ENCODE data around the gene MGME1. TPM values are rescaled to one million over a fixed set of nuclear protein-coding genes. Genes with fewer than 3 reads are reported as not detected.

The MGME1 gene
- total and polyA plus RNA-seq, 2 of the 13 experiments (the other 11 are each of a cell fraction or from before 2014, with no cell fraction given) = 36.7 to 66.6 TPM

DNA sequence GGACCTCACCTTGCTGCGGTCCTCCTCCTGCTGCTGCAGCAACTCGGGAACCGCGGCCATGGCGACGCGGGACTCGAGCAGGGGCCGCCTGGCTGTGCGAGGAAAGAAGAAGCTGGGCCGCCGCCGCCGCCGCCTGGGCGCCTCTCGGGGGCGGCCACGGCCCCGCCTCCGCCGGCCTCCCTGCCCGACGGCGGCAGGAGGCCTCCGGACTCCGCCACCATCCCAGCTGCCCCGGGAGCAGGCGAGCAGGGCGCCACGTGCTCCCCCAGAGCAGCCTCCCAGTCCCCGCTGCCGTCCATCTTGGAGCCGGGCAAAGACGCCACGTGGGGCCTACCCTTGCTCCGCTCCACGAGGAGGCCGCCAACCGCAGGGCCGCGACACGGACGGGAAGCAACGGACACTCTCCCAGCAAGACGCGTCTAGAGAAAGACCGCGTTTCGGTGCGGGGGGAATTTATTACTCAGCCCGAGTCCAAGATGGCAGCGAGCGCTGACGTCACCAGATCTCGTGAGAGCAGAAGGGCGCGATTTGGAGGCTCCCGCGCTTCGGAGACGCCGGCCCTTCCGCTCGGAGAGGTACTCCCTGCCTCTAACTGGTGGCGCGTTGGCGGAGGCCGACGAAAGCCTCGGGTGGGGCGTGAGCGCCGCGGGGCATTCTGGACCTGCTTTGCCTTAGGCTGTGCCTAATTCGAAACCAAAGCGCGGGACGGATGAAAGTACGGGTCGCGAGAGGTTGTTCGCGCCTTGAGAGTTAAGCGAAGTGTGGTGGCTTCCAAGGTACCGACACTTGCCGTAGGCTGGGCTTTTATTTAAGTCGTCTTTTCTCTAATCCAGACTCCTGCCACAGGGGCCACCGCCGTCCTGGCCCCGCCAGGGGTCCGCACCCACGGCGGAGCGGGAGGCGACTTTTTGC, at the start of gene MGME1, which contains the start of gene SNX5 (continued):
- TF ChIP-seq IRF1 (CRISPR knock-in tag; IDR thresholded peaks at IDR 0.05; ENCODE audit: low read depth) (no peak), ZNF704 (CRISPR knock-in tag; IDR thresholded peaks at IDR 0.05; ENCODE audit: borderline replicate concordance) (peak; percentile 94), ZNF225 (CRISPR knock-in tag; IDR thresholded peaks at IDR 0.05) (peak; percentile 98), MTF2 (CRISPR knock-in tag; IDR thresholded peaks at IDR 0.05; ENCODE audit: borderline replicate concordance) (peak; percentile 95; the same call in 1 of the 2 replicates), ZFAT (CRISPR knock-in tag; conservative IDR thresholded peaks at IDR 0.05) (no peak; the same call in 1 of the 2 replicates), ELF3 (CRISPR knock-in tag; IDR thresholded peaks at IDR 0.05) (peak; percentile 90), ZBED4 (CRISPR knock-in tag; IDR thresholded peaks at IDR 0.05; ENCODE audit: borderline replicate concordance) (no peak; the same call in 1 of the 2 replicates), MYPOP (CRISPR knock-in tag; IDR thresholded peaks at IDR 0.05) (peak; percentile 96), ZNF7 (CRISPR knock-in tag; IDR thresholded peaks at IDR 0.05) (no peak), ZNF263 (CRISPR knock-in tag; IDR thresholded peaks at IDR 0.05) (peak; percentile 75), ZNF333 (CRISPR knock-in tag; IDR thresholded peaks at IDR 0.05; ENCODE audit: borderline replicate concordance) (peak; percentile 88), CSRNP2 (CRISPR knock-in tag; conservative IDR thresholded peaks at IDR 0.05; ENCODE audit: low read depth) (peak; percentile 97), GMEB2 (CRISPR knock-in tag; IDR thresholded peaks at IDR 0.05; ENCODE audit: low read depth) (no peak; the same call in none of the 2 replicates)
- TF ChIP-seq, protein P1, sequence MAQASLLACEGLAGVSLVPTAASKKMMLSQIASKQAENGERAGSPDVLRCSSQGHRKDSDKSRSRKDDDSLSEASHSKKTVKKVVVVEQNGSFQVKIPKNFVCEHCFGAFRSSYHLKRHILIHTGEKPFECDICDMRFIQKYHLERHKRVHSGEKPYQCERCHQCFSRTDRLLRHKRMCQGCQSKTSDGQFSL (CRISPR knock-in tag; IDR thresholded peaks at IDR 0.05) = peak; percentile 87

All from HepG2 (cell line).